ENCODE data around the gene TFAP2E. TPM values are rescaled to one million over a fixed set of nuclear protein-coding genes. Genes with fewer than 3 reads are reported as not detected.

TFAP2E gene
- total RNA-seq: 0.31 TPM

DNA sequence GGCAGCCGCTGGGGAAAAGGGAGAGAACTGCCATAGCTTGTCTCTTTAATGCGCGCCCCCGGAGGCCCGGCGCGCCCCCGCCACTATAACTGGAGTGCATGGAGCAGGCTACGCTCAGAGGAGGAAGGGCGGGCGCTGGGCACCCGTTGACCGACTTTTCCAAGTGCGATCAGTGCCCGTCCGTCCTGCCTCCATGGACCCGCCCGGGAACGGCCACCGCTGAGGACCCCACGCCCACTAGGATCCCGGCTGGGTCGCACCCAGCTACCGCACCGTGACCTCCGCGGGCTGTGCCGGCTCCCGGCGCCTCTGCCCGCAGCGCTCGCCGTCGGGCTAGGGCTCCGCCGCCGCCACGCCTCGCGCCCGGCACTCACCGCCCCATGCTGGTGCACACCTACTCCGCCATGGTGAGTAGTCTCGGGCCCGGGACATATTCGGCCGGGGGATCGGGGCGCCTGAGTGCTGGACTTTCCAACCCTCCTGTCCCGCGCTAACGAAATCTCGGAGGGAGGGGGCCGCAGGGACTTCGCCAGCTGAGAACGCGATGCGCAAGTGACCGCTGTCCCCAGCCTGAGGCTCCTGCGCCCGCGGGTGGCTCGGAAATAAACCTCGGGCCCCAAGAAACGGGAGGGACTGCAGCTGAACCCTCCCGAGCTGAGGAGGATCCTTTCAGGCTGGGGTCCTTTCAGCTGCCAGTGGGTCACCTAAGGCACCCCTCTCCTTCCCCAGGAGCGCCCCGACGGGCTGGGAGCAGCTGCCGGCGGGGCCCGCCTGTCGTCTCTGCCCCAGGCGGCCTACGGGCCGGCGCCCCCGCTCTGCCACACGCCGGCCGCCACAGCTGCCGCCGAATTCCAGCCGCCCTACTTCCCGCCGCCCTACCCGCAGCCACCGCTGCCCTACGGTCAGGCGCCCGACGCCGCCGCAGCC lies at the start of gene TFAP2E:
TFAP2E (plus strand) TSS at position 117 of the 927 bp plus-strand sequence; CDS start at position 381, 264 bp downstream.

DNA sequence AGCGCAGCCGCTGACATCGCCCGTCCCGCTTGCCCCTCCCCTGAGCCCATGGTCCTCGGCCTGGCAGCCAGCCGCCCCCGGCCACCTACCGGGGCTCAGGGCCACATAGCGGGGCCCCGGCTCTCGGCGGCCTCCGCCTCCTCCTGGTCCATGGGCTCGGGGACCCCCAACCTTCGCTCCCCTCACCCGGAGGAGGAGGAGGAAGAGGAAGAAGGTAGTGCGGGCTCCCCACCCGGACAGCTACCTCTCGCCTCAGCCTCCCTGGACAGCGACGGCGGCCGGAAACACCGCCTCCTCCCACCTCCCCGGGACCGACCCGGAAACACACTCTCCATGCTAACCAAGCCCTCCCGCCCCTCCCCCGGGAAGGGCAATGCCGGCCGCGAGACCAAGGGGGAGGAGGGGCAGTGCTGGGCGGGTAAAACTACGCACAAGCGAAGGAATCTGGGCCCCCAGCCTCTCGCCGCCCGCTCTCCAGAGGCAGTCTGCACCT lies 15.9 kb upstream of the TFAP2E start, which contains the start of gene KIAA0319L:
KIAA0319L (minus strand) TSS at position 286 of the 493 bp plus-strand sequence. CDS start 2,912 bp downstream, outside the sequence.

DNA sequence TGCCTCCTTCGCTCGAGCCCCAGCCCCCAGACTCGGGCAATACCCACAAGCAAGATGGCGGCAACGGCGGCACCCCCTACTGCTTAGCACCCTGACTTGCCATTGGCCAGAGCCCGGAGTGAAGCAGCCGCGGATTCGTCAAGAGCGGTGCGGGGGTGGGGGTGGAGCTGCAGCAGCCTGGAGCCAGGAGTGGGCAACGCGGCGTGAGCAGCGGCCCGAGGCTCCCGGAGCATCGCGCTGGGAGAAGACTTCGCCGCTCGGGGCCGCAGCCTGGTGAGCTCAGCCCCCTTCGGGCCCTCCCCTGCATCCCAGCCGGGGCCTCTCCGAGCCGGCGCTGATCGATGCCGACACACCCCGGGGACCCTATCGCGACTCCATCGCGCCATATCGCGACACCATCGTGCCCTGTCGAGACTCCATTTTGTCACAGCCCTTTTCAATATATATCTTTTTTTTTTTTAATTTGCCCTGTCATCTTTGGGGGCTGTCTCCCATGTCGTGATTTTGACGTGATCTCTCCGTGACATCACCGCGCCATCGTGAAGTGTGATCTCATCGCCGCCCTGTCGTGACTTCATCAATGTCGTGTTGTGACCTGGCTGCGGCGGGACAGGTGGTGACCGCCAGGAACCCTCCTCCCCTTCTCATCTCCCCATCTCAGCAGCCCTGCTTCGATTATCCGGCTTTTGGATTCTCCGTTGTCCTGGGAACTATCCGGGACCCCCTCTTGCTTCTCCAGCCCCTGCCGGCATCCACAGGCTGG lies 15.3 kb upstream of the TFAP2E start, which contains the start of gene NCDN:
NCDN (plus strand) TSS at position 189 of the 763 bp plus-strand sequence; CDS start at position 581, 392 bp downstream.

GRCh38 chr1:35641233-35641866 lies 68.2 kb downstream of the TFAP2E start, which contains the start of gene PSMB2:
Gene PSMB2, minus strand, starts transcription at chr1:35641526. Its CDS starts 94 bp downstream, at chr1:35641432.

Other genes starting within 250 kb of the TFAP2E start
- 80.4 TPM for gene KIAA0319L, start 15.9 kb upstream of the TFAP2E start, total RNA-seq
- gene NCDN, start 15.5 kb upstream of the TFAP2E start, total RNA-seq: 79.5 TPM
- 22.2 TPM for gene PSMB2, start 68.2 kb downstream of the TFAP2E start, total RNA-seq
- 63.5 TPM for gene C1orf216, start 145.6 kb downstream of the TFAP2E start, total RNA-seq
- 4.4 TPM for gene CLSPN, start 196.7 kb downstream of the TFAP2E start, total RNA-seq
- 122 TPM for gene AGO4, start 234.7 kb downstream of the TFAP2E start, total RNA-seq